OCI-LY3 (cell line): ENCODE data around the gene YPEL1.
"Not testable (repeated sequence)": the region's sequence is repeated elsewhere in the genome, so short reads cannot be mapped to it uniquely, and the experiment has no call there.

ENCODE experiments used
- H2AFZ ChIP-seq: fragments of 200-600, 300-600 bp; shearing (Covaris generic); 2 replicates; pipeline ENCODE4 v1.6.0; 2014; ENCODE audit warnings: antibody characterized with exemption, low read depth, low read length
- H3K27ac ChIP-seq: fragments of 200-600, 300-600 bp; sonication (generic); 2 replicates; pipeline ENCODE4 v1.5.1; 2014; ENCODE audit warnings: mild to moderate bottlenecking, low read length, moderate library complexity, mixed read lengths
- H3K27me3 ChIP-seq: fragments of 200-600, 300-600 bp; sonication (generic); 2 replicates; pipeline ENCODE4 v1.6.1; 2014; ENCODE audit warnings: low read depth, low read length, mixed read lengths
- H3K36me3 ChIP-seq: fragments of 200-600, 300-600 bp; sonication (generic); replicated peaks from 2 replicates; pipeline ENCODE3; 2014; ENCODE audit warnings: low read depth, low read length, mixed read lengths
- H3K4me1 ChIP-seq: fragments of 300-600, 200-600 bp; sonication (generic); 2 replicates; pipeline ENCODE4 v1.6.1; 2014; ENCODE audit warnings: low read length, mixed read lengths
- H3K4me2 ChIP-seq: fragments of 200-600, 300-600 bp; sonication (generic); 2 replicates; pipeline ENCODE4 v1.6.1; 2014; ENCODE audit warnings: low read length, mixed read lengths
- H3K4me3 ChIP-seq: fragments of 300-600, 200-600 bp; sonication (generic); 2 replicates; pipeline ENCODE4 v1.5.1; 2014; ENCODE audit warnings: antibody characterized with exemption, mild to moderate bottlenecking, low read length, moderate library complexity
- H3K79me2 ChIP-seq: fragments of 300-600, 200-600 bp; shearing (Covaris generic); 2 replicates; pipeline ENCODE4 v1.6.1; 2014; ENCODE audit warnings: mild to moderate bottlenecking, low read length, mixed read lengths
- H3K9ac ChIP-seq: fragments of 300-600, 200-600 bp; shearing (Covaris generic); 2 replicates; pipeline ENCODE4 v1.6.0; 2014; ENCODE audit warnings: mild to moderate bottlenecking, low read length, moderate library complexity
- H3K9me3 ChIP-seq: fragments of 200-600, 300-600 bp; shearing (Covaris generic); 2 replicates; pipeline ENCODE4 v1.6.1; 2014; ENCODE audit warnings: low read length, mixed read lengths; ENCODE audit not compliant: insufficient read depth
- H4K20me1 ChIP-seq: fragments of 200-600, 300-600 bp; sonication (generic); 2 replicates; pipeline ENCODE4 v1.6.1; 2016; ENCODE audit warnings: low read length, mixed read lengths; ENCODE audit not compliant: insufficient read depth
- EZH2phosphoT487 ChIP-seq: fragments of 200-600 bp; shearing (Covaris generic); IDR thresholded peaks from 2 replicates; pipeline ENCODE4 v1.6.1; 2018; ENCODE audit warnings: antibody characterized with exemption, mixed run types, low read depth
- TF ChIP-seq, protein P1 (sequence below): fragments of 200-600, 300-600 bp; sonication (generic); IDR thresholded peaks from 2 replicates; pipeline ENCODE4 v1.5.1; 2014; ENCODE audit warnings: antibody characterized with exemption, low read length, low read depth

YPEL1 gene

DNA sequence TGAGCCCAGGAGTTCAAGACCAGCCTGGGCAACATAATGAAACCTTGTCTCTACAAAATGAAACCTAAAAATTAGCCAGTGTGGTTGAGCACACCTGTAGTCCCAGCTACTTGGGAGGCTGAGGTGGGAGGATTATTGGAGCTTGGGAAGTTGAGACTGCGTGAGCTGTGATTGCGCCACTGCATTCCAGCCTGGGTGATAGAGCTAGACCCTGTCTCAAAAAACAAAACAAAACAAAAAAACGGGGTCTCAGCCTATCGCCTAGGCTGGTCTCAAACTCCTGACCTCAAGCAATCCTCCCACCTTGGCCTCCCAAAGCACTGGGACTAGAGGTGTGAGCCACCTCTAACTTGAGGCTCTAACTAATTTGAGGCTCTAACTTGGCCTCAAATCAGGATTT lies 56.2 kb downstream of the YPEL1 start:
- Histone ChIP-seq H3K4me3 (no peak overlapping the region), H2AFZ (no peak overlapping the region), H3K4me1 (no peaks in the 10 kb centered on the region), H3K27me3 (no peaks in the 10 kb centered on the region), H3K4me2 (no peak overlapping the region), H3K36me3 (peaks cover 27% of the 10 kb centered on the region), H3K79me2 (no peaks in the 10 kb centered on the region), H4K20me1 (no peaks in the 10 kb centered on the region), H3K27ac (no peak overlapping the region), H3K9me3 (no peaks in the 10 kb centered on the region), H3K9ac (no peak overlapping the region)
- TF ChIP-seq, protein P1, sequence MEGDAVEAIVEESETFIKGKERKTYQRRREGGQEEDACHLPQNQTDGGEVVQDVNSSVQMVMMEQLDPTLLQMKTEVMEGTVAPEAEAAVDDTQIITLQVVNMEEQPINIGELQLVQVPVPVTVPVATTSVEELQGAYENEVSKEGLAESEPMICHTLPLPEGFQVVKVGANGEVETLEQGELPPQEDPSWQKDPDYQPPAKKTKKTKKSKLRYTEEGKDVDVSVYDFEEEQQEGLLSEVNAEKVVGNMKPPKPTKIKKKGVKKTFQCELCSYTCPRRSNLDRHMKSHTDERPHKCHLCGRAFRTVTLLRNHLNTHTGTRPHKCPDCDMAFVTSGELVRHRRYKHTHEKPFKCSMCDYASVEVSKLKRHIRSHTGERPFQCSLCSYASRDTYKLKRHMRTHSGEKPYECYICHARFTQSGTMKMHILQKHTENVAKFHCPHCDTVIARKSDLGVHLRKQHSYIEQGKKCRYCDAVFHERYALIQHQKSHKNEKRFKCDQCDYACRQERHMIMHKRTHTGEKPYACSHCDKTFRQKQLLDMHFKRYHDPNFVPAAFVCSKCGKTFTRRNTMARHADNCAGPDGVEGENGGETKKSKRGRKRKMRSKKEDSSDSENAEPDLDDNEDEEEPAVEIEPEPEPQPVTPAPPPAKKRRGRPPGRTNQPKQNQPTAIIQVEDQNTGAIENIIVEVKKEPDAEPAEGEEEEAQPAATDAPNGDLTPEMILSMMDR, result no peak
- no peak for TF ChIP-seq EZH2phosphoT487

DNA sequence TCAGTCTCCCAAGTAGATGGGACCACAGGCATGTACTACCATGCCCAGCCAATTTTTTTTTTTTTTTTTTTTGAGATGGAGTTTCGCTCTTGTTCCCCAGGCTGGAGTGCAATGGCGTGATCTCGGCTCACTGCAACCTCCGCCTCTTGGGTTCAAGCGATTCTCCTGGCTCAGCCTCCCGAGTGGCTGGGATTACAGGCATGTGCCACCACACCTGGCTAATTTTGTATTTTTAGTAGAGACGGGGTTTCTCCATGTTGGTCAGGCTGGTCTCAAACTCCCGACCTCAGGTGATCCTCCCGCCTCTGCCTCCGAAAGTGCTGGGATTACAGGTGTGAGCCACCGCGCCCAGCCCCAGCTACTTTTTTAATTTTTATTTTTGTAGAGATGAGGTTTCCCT lies 56.8 kb downstream of the YPEL1 start:
- H3K4me2 ChIP-seq, H3K4me1 ChIP-seq, H2AFZ ChIP-seq, H3K4me3 ChIP-seq, H3K9ac ChIP-seq, H3K79me2 ChIP-seq, H3K27me3 ChIP-seq, H3K27ac ChIP-seq, H3K9me3 ChIP-seq, H4K20me1 ChIP-seq: not testable (repeated sequence)
- peaks cover 30% of the 10 kb centered on the region for H3K36me3 ChIP-seq

DNA sequence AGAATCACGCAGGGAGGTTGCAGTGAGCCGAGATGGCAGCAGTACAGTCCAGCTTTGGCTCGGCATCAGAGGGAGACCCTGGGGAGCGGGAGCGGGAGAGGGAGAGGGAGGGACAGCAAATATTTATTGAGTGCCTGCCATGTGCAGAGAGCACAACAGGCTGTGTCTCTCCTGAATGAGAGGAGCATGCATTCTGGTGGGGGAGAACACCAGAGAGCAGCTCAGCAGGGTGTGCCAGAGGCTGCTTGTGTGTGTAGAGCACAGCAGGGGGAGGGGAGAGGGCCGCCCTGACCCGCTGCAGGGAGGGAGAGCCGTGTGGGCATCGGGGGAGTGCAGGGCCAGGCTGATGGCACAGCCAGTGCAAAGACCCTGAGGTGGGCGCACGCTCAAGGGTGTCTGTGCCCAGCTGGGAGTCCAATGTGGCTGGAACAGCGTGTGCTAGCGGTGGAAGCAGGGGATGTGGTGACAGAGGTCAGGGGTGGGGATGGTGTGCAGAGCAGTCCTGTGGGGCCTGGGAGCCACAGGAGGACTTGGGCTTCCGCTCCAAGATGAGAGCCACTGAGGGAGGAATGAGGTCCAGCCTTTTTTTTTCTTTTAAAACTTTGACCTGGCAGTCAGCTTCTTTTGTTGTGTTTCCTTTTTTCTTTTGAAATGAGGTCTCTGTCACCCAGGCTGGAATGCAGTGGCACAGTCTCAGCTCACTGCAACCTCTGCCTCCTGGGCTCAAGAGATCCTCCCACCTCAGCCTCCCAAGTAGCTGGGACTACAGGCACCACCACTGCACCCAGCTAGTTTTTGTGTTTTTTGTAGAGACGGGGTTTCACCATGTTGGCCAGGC lies 57.8 kb downstream of the YPEL1 start:
- Histone ChIP-seq H3K9ac (no peak overlapping the region), H3K79me2 (no peaks in the 10 kb centered on the region), H3K4me2 (no peak overlapping the region), H3K27me3 (no peaks in the 10 kb centered on the region), H3K36me3 (peaks cover 31% of the 10 kb centered on the region), H3K9me3 (no peaks in the 10 kb centered on the region), H3K27ac (no peak overlapping the region), H2AFZ (no peak overlapping the region), H4K20me1 (no peaks in the 10 kb centered on the region), H3K4me1 (no peaks in the 10 kb centered on the region), H3K4me3 (no peak overlapping the region)
- TF ChIP-seq EZH2phosphoT487, result no peak
- TF ChIP-seq, protein P1, result no peak

DNA sequence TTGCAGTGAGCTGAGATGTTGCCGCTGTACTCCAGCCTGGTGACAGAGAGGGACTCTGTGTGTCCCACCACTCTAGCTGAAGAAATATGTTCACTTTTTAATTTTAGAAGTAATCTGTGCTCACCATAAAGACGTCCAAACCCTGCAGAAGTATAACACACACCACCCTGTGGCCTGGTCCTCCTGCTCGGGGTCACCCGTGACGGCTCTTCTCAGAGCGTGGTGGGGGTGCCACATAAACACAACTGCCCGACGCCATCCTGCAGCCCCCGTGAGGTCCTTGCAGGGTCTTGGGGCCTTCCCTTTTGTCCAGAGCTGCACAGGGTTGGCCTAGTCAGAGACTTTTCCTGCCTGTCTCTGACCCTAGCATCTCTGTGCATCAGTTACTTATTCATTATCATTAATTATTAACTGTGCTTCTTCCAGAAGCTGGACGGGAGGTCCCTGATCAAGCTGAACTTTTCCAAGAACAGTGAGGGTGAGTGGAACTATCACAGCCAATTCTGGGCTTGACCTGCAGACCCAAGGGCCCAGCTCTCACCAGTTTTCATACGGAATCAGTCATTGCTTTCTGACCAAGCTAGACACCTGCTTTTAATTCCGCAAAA lies 60.9 kb downstream of the YPEL1 start:
- H3K4me1 ChIP-seq, result peaks cover 10% of the 10 kb centered on the region
- H3K4me3 ChIP-seq, result no peak overlapping the region
- TF ChIP-seq EZH2phosphoT487, result no peak
- TF ChIP-seq, protein P1, result no peak
- H3K79me2 ChIP-seq, result no peaks in the 10 kb centered on the region
- H3K27ac ChIP-seq, result no peak overlapping the region
- no peaks in the 10 kb centered on the region for H3K9me3 ChIP-seq
- 0 out of 2 replicates have a peak, but pooled peaks cover 3% of the 10 kb centered on the region for H4K20me1 ChIP-seq
- no peak overlapping the region for H3K4me2 ChIP-seq
- no peaks in the 10 kb centered on the region for H3K27me3 ChIP-seq
- peaks cover 43% of the 10 kb centered on the region for H3K36me3 ChIP-seq
- H3K9ac ChIP-seq, result no peak overlapping the region
- no peak overlapping the region for H2AFZ ChIP-seq
